NOMO-1 treated with dmso at 0.1 percent for 144 hours (cell line): ENCODE measurements around the gene IQSEC2.
A peak's percentile ranks its signal among the peaks of the same experiment; 100 is the strongest.

Experiments used
- DNase-seq: peaks from one replicate; lab custom pipeline; 2025; ENCODE audit not compliant: unreplicated experiment; lab: John Stamatoyannopoulos, UW

Gene IQSEC2

DNA sequence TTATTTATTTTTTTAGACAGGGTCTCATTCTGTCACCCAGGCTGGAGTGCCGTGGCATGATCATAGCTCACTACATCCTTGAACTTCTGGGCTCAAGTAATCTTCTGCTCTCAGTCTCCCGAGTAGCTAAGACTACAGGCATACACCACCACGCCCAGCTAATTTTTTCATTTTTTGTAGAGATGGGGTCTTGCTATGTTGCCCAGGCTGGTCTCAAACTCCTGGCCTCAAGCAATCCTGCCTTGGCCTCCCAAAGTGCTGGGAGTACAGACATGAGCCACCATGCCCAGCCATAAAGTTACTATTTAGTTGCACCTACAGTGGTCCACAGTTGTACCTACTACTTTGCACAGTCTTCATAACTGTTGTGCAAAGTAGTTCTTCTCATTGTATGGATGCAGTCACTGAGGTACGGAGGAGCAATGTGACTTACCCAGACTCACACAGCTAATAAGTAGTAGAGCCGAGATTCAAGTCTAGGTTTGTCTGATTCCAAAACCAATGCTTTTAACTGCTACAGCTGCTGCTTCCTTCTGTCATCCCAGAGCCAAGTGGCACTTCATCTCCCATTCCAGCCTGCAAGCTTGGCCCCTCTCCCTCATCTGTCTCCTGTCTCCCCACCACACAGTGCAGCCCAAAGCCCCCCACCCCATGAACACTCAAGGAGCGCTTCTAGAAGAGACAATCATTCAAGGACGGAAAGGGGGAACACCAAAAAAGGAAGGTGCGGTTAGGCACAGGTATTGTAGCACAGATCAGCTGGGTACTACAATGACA, 24.0 kb upstream of the IQSEC2 start:
- DNase-seq, result no peak

DNA sequence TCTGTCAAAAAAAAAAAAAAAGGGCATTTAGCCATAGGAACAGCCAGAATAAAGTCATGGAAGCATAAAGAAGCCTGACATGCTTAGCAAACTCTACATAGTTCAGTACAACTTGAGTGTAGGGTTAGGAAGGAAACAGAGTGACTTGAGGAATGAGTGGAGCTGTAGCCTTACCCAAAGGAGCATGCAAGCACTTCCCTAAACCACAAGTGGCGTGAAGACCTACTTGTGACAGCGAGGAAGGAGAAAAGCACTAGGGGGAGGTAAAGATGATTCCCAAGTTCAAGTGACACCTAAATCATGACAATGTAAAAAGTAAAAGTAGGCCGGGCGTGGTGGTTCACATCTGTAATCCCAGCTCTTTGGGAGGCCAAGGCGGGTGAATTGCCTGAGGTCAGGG, 21.8 kb upstream of the IQSEC2 start:
- no peak for DNase-seq

DNA sequence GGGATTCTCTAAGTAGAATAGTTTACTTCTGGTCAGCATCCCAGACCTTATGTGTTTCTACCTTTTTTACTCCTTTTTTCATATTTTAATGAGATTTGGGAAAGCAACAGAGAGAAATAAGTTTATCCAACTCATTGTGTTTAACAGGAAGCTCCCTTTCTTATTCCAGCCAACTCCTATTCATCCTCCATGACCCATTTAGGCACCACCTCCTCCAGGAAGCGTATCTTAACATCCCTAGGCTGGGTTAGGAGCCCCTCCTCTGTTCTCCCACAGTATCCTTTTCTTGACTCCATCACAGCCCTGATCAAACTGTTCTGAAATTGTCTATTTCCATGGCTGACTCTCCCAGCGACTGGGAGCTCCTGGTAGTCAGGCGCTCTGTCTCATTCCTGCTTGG, 18.8 kb upstream of the IQSEC2 start:
- no peak for DNase-seq

DNA sequence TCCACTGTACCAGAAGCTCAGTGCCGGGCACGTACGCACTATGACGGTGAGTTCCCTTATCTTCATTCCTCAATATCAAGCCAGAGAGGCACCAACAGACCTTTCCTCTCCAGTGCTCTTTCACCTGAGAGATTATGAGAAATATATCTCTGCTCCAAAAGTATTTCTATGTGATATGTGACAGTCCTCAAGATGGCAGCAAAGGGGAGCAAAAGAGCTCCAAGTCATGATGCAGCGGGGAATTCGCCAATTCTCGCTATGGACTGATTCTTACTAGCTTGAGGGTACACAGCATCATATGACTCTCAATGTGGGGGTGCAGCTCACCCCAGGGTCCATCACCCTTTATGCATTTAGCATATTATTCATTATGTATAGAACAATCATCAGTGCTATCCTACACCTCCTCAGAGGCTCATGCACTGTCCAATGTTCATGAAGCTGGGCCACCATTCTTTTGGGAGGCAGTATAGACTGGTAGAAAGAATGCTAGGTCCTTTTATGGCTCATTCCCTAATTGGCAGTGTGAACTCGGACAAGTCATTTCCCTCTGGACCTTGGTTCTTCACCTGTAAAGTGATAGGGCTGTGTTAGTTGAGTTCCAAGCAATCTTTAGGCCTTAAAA, 12.8 kb upstream of the IQSEC2 start:
- DNase-seq, result no peak

DNA sequence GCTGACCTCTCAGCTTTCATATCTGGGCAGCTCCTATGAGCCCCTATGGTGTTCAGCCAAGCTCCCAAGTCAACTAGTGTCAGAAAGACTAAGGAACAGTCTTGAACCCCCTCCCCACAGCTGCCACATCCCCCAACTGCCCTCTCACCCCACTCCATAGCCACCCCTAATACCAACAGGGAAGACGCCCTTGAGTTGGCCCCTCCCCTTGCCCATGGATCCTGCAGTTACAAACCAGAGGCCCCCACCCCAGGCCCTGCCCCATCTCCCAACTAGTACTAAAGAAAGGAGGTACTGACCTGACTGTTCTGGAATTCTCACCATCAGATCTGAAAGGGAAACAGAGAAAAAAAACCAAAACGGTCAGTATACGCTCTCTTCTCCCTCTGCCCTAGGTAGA, 10.2 kb upstream of the IQSEC2 start:
- DNase-seq, result no peak

DNA sequence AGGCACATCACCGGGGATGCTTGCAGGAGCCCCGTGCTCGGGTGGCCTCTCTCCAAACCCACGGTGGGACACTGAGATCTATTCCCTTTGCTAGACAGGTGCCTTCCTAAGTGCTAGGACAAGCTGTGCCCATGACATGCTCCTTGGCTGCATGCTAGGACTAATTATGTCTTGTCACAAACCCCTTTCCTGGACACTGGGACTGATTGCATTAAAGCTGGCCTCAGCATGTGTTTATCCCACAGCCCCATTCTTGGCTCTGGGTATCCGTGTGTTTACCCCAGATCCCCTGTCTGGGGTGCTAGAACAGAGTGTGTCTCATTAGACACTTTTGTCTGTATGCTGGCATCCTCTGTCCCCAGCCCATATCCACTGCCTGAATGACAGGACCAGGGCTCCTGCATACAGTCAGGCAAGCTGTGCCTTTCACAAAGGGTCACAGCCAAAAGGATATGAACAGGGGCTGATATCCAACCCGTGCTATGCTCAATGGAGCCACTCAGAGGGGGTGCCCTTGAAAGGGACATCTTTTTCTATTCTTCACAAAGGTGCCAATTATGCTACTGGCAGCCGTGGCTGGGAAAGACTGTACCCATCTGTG, 9.2 kb upstream of the IQSEC2 start:
- no peak for DNase-seq

DNA sequence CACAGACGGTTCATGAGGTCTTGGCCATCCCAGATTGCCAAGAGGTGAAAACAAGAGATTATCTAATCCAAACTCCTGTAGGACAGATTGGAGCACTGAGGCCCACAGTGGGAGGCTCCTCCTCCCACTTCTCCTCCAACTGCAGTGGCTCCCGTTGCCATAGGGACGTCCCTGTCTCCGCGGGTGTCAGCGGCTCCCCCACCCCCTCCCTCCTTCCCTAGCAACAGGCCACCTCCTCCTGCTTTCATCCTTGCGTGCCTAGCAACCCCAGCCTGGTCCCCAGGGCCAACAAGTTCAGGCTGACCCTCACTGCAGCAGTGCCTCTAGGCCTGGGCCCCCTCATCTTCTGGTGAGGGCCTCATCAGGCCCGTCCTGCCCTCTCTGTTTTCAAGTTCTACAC, 6.8 kb upstream of the IQSEC2 start:
- DNase-seq, result no peak

DNA sequence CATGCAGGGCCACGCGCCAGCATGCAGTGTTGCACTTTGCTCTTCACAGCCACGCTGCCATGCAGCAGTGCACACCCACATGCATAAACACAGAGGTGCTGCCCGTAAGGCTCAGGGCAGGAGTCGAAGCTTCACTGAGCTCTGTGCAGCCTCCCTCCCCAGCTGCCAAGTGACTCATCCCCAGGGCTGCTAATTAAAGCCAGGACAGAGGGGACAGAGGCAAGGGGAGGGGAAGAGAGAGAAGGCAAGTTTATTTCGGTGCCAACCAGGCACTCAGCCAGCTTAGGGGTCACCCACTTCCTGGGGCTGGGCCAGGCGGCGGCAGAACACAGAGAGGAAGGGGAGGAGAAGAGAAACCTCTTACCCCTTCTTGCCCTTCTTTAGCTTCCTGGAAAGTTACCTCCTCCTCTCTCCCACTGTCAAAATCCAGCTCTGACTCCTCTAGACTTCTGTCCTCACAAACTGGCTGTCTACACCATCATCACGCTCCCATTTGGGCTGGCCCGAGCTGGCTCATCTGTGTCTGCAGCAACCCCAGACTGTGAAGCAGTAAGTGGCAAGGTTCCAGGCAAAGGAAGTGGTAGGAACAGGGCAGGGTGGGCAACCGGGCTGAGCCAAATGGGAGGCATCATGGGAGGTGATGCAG, 6.2 kb upstream of the IQSEC2 start:
- DNase-seq, result peak; percentile 87

DNA sequence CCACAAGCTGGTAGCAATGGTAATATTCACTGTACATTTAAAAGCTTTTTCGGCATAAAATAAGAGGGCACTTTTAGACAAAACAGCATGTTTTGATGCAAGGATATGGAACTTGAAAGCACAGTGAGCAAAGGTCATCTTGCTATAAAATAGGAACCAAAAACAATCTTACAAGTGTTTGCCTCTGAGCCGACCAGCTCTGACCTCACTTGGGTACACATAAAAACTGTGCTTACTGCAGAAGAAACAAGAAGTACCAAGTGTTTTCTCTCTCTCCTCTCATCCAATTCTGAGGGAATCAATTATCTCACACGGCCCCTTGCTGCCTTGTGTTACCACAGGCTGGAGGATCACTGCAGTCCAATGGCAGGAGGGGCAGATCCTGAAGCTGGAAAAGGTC, 4.8 kb upstream of the IQSEC2 start:
- no peak for DNase-seq

DNA sequence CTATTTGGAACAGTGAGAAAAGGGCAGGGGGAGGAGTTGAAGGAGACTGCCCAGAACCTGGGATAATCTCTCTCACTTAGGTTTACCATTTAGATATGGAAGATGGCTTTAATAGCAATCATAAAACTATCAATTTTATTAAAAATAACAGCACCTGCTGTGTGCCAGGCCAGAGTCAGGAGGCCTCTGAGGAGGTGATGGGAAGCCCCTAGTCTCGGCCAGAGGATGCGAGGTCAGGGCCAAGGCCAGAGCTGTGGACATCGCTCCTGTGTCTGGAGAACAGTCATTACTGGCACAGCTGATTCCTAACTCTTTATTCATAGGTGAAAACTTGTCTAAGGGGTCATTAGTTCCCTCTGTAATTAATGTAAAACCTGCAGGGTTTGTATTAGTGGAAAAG, 4.2 kb upstream of the IQSEC2 start:
- DNase-seq, result no peak

DNA sequence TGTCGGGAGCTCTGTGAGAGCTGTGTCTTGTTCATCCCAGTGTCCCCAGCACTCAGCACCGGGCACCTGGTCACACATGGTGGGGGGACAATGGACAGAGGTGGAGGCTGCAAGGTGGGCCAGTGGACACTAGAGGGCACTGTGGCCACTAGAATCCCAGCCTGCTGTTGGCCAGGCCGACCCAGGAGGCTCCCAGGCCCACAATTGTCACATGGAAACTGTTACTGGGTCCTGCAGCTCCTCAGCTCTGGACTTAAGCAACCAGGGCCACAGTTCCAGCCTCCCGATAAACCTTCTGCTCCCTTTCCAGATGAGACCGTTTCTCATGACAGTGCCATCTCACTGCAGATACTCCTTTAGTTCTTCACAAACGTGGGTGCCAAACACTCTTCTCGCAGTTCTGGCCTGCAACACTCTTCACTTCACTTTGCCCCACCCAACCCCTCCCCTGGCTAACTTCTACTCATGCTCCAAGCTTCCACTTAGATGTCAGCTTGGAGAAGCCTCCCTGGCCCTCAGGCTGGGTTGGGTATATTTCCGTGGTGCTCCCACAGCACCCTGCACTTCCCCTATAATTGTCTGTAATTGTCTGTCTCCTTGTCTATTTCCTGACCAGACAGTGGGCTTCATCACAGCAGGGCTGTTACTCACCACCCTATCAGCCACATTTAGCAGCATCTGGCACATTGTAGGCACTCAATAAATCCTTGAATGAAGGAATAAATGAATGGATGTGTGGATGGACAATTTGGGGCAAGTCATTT, 3.5 kb upstream of the IQSEC2 start:
- DNase-seq, result no peak

DNA sequence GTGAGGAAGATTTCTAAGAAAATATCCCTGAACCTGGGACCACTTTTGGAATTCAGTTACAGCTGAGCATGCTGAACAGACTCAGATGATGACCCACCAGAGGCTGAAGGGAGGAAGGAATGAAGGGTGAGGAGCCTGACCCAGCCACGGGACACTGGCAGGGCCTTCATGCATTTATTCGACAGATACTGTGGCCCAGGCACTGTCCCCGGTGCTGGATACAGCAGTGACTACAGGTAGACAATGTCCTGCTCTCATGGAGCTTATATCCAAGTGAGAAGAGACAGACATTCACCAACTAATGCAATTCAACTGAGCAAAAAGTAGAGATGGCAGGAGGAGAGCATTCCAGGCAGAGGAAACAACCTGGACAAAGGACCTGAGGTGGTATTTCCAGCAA, 2.2 kb upstream of the IQSEC2 start:
- DNase-seq, result no peak

DNA sequence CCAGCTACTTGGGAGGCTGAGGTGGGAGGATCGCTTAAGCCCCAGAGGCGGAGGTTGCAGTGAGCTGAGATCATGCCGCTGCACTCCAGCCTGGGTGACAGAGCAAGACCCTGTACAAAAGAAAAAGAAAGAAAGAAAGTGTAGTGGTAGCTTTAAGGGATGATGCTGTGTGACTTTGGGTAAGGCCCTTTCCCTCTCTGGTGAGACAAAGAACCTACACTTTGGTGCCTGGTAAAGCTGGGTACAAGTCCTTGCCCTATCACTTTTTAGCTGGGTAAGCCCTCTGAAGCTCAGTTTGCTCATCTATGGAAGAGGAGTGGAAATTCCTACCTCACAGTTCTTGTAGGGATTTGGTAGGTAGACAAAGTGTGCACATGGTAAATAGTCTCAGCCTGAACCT, 1.7 kb upstream of the IQSEC2 start:
- no peak for DNase-seq

DNA sequence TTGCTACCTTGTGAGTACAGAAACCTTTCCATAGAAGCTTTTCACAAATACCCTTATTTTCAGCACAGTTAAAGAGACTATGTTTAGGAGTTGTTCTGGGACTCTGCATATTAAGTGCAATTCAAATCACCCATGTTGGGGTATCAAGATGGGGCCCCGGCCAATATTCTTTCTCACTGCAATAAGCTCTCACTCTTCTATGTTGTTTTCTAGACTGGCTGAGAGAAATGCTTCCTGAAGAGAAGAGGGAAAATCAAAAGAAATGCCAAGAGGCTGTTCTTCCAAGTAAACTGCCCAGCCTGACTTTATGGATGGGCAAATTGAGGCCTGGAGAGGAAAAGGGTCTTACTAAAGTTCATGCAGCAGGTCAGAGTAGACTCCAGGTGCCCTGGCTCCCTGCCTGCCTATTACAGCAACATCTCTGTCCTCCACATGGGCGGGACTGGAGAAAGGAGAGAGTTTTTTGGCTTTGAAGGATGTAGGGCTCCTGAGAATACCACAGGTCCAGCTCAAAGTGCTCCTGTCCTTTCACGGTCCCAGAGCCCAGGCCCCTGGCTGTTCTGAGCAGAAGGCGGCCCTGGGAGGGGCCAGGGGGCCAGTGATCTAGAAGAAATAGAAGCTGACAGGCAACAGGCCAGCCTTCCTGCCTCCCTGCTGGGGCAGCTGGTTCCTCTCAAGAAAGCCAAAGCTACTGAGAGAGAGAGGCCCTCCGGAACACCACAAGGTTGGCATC, 745 bp upstream of the IQSEC2 start:
- no peak for DNase-seq

DNA sequence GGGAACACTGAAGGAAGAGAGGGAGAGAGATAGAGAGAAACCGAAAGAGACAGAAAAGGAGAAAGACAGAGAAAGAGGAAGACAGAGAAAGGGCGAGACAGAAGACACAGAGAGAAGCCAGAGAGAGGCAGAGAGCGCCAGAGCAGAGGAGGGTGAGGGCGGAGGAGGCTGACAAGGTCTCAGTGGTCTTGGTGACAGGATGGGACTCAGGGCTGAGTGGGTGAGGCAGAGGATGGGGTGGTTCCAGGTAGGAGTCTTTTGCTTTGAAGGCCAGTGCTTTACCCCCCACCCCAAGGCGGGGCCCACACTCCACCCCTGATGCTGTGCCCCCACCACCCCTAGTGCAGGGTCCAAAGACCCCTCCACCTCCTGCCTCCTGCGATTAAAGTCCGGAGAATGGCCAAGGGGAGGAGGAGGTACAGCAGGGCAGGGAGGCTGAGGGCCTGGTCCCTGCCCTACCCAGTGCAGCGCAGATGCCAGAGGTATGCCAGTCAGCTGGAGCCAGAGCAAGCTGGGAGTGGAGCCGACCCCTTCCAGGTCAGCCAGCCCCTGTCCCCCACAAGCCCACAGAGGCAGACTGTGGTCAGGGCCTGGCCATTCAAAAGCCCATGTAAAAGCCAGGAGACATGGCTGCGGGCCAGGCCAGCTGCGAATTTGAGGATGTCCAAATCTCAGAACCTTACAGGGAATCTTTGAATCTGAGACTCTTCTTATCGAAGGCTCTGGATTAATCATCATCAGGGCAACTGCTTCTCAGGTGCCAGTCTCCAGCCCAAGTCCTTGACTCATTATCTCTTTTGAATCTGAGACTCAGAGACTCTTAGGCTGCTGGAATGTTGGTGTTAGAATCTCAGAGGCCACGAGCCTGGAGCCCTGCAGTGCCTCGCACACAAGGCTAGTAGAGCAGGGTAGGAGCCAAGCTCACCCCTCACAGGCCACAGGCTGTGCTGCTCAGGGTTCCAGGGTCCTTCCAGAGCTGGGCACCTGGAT, 758 bp downstream of the IQSEC2 start:
- no peak for DNase-seq

DNA sequence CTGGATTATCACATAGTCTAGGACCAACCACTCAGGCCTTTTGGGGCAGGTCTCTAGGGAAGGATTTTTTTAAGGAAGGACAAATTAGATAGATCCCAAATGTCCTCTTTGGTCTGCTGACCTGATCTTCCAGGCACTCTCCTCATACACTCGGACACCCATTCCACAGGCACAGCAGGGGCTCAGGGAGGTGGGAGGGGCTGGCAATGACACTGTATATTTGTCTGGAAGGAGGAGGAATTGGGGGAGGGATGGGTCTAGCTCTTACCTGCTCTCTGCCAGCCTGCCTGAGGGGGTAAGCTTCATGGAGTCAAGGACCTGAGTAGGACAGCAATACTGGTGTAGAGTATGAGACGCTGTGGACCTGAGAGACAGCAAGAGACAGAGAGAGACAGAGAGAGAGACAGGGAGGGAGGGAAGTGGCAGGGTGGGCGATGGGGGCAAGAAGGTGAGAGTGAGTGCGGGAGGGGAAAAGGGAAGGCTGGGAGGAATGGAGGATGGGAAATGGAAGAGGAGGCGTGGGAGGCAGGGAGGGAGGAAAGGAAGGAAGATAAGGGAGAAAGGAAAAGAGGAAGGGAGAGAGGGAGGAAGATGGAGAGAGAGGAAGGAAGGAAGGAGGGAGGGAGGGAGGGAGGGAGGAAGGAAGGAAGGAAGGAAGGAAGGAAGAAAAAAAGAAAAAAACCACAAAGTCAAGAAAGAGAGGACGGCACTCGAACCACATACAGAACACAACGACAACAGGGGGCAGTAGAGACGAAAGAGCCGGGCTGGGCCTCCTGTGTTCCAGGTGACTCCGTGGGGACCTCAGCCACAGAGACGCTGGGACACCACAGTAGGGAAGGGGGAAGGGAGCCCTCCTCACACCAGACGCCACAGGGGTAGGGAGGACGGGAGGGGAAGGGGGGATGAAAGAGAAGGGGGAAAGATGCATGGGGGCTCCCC, 1.8 kb downstream of the IQSEC2 start:
- no peak for DNase-seq

DNA sequence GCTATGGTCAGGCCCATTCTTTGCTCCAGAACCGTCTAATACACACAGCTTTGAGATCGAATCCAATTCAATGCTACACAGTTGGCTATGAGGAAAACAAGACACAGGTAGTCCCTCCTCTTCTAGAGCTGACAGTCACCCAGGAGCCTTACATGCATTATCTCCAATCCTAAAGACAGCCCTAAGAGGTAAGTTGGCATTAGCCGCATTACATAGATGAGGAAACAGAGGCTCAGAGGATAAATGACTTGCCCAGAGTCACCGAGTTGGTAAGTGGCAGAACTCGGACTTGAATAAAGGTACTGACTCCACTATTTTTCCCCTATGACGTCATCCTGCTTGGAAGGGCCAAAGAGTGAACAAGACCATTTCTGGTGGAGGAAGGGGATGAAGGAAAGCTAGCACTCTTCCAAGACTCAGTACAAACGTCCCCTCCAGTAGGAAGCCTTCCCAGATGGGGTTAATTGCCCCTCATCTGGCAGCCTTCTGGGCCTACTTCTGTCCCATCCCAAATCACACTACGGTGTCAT, 8.5 kb downstream of the IQSEC2 start:
- no peak for DNase-seq

DNA sequence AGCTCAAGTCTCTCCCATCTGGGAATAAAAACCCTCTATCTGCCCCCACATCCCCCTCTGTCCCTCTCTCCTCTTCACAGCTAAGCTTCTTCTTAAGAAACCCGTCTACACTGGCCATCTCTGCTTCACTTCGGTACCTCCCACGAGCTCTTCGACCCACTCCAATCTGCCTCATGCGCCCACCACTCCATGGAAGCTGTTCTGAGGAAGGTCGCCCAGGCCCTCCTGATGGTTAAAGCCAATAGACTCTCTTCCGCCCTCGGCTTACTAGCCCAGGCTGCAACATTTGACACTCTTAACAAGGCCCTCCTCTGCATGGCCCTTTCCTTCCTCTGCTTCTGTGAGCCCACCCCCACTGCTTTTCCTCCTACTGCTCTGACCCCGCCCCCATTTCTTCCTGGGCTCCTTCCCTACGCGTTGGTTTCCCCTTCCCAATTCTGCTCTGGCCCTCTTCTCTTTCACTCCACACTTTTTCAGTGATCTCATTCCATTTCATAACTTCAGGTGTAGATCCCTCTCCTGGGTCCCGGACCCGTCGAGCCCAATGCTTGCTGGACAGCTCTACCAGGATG, 11.8 kb downstream of the IQSEC2 start:
- DNase-seq, result no peak
